PC-3 (cell line): ENCODE measurements around the gene FAM117B. TPM values are rescaled to one million over a fixed set of nuclear protein-coding genes. Genes with fewer than 3 reads are reported as not detected.

Source experiments
- ATAC-seq: fragments of 200-7000 bp; cut with Tn5 transposase; 2 replicates; pipeline ENCODE4 v1.9.1; 2020; ENCODE audit warnings: mild to moderate bottlenecking, moderate library complexity
- BruUV-seq: library from RNA; stranded (reverse); fragments of 400-500 nt; replicated peaks from 2 replicates; lab custom pipeline; 2021; lab: Mats Ljungman, UMichigan
- CTCF ChIA-PET: fragments of 300-600 bp; sonication (Branson Sonifier 250); formaldehyde crosslinking; loops from one replicate; lab custom pipeline; 2022; ENCODE audit warnings: antibody characterized with exemption; lab: Charles Lee
- POLR2A ChIA-PET: fragments of 300-600 bp; sonication (Branson Sonifier 250); formaldehyde crosslinking; loops from one replicate; lab custom pipeline; 2022; ENCODE audit warnings: antibody characterized with exemption; ENCODE audit not compliant: unreplicated experiment; lab: Charles Lee
- DNase-seq: peaks from one replicate; pipeline ENCODE4 v3.0.0-alpha.2; 2015
- H2AFZ ChIP-seq: fragments of 300-600 bp; sonication (generic); 2 replicates; pipeline ENCODE4 v1.6.0; 2016; ENCODE audit warnings: antibody characterized with exemption, low read length
- H3F3A ChIP-seq: fragments of 300-600 bp; sonication (generic); one replicate; pipeline ENCODE4 v1.6.0; 2017; ENCODE audit warnings: antibody characterized with exemption, low read length, control low read depth, mild to moderate bottlenecking; ENCODE audit not compliant: unreplicated experiment
- H3K27ac ChIP-seq: fragments of 300-600 bp; sonication (generic); 2 replicates; pipeline ENCODE4 v1.5.1; 2016; ENCODE audit warnings: mild to moderate bottlenecking, low read length
- H3K27me3 ChIP-seq: fragments of 300-600 bp; sonication (generic); 2 replicates; pipeline ENCODE4 v1.6.1; 2016; ENCODE audit warnings: low read length, mixed read lengths
- H3K36me3 ChIP-seq: fragments of 300-600 bp; sonication (generic); 2 replicates; pipeline ENCODE4 v1.6.1; 2016; ENCODE audit warnings: low read depth, mixed run types, low read length, mixed read lengths
- H3K4me1 ChIP-seq: fragments of 300-600 bp; sonication (generic); 2 replicates; pipeline ENCODE4 v1.5.1; 2016; ENCODE audit warnings: low read length; ENCODE audit not compliant: insufficient read depth
- H3K4me2 ChIP-seq: fragments of 300-600 bp; sonication (generic); 2 replicates; pipeline ENCODE4 v1.6.0; 2016; ENCODE audit warnings: low read length
- H3K4me3 ChIP-seq: fragments of 300-600 bp; sonication (generic); 2 replicates; pipeline ENCODE4 v1.5.1; 2016; ENCODE audit warnings: mild to moderate bottlenecking, low read length, mixed read lengths
- H3K79me2 ChIP-seq: fragments of 300-600 bp; sonication (generic); 2 replicates; pipeline ENCODE4 v1.6.1; 2017; ENCODE audit warnings: low read length, mixed read lengths
- H3K9ac ChIP-seq: fragments of 300-600 bp; sonication (generic); 2 replicates; pipeline ENCODE4 v1.6.0; 2016; ENCODE audit warnings: mild to moderate bottlenecking, low read length
- H3K9me2 ChIP-seq: fragments of 300-600 bp; sonication (generic); replicated peaks from 2 replicates; pipeline ENCODE4 v1.6.1; 2016; ENCODE audit warnings: mixed run types, low read length, mixed read lengths
- H3K9me3 ChIP-seq: fragments of 300-600 bp; sonication (generic); 2 replicates; pipeline ENCODE4 v1.6.1; 2016; ENCODE audit warnings: low read length, mixed read lengths
- H4K20me1 ChIP-seq: fragments of 300-600 bp; sonication (generic); 2 replicates; pipeline ENCODE4 v1.6.1; 2016; ENCODE audit warnings: low read length, mixed read lengths
- CTCF ChIP-seq: fragments of 300-600 bp; sonication (generic); conservative IDR thresholded peaks from 2 replicates; pipeline ENCODE4 v1.5.1; 2017; ENCODE audit warnings: antibody characterized with exemption, low read depth, mild to moderate bottlenecking, low read length
- EZH2 ChIP-seq: fragments of 300-600 bp; sonication (generic); IDR thresholded peaks from one replicate; pipeline ENCODE4 v1.6.1; 2017; ENCODE audit warnings: antibody characterized with exemption, mild to moderate bottlenecking, low read length; ENCODE audit not compliant: unreplicated experiment
- EZH2phosphoT487 ChIP-seq: fragments of 300-600 bp; sonication (generic); IDR thresholded peaks from 2 replicates; pipeline ENCODE4 v1.6.1; 2018; ENCODE audit warnings: mild to moderate bottlenecking, antibody characterized with exemption, low read length, borderline replicate concordance
- intact Hi-C: fragments of 100-400 bp; cut with micrococcal nuclease; formaldehyde crosslinking; loops from 2 replicates; pipeline ENCODE4 v1.9.0; 2023
- total RNA-seq: library from RNA; depleted of rRNA; stranded (reverse); fragments of >200 nt; gene quantifications from 2 replicates; pipeline ENCODE4 v1.2.3, GENCODE V29; 2014

FAM117B gene
- total RNA-seq, 1 experiment from 2014 or later, result 2.2 TPM

GRCh38 chr2:202690321-202690900 lies 55.6 kb downstream of the FAM117B start:
- POLR2A ChIA-PET, result no interaction called here
- H3K9me3 ChIP-seq, result no peaks in the 10 kb centered on the region
- no peaks in the 10 kb centered on the region for H4K20me1 ChIP-seq
- CTCF ChIA-PET, result no interaction called here
- H3K9me2 ChIP-seq, result no peaks in the 10 kb centered on the region
- BruUV-seq, result no TSS peak
- no peak for DNase-seq
- no peak overlapping the region for H3K4me3 ChIP-seq
- H3K4me1 ChIP-seq, result peaks cover 9% of the 10 kb centered on the region
- ATAC-seq, result no peak
- no peaks in the 10 kb centered on the region for H3K27me3 ChIP-seq
- no peak overlapping the region for H3K27ac ChIP-seq
- H2AFZ ChIP-seq, result no peak overlapping the region
- no peak overlapping the region for H3K9ac ChIP-seq
- intact Hi-C loops, result no loop called here
- H3K4me2 ChIP-seq, result no peak overlapping the region
- H3K79me2 ChIP-seq, result no peaks in the 10 kb centered on the region
- no peaks in the 10 kb centered on the region for H3K36me3 ChIP-seq
- TF ChIP-seq EZH2 (no peak), CTCF (no peak), EZH2phosphoT487 (no peak)
- no peaks in the 10 kb centered on the region for H3F3A ChIP-seq

GRCh38 chr2:202693503-202693902 lies 58.7 kb downstream of the FAM117B start:
- ChIA-PET CTCF (no interaction called here), POLR2A (no interaction called here)
- Histone ChIP-seq H3K9ac (no peak overlapping the region), H2AFZ (no peak overlapping the region), H3K79me2 (no peaks in the 10 kb centered on the region), H3K36me3 (no peaks in the 10 kb centered on the region), H3K27me3 (no peaks in the 10 kb centered on the region), H3K4me3 (no peak overlapping the region), H3K4me2 (no peak overlapping the region), H3K9me3 (no peaks in the 10 kb centered on the region), H3F3A (no peaks in the 10 kb centered on the region), H3K27ac (no peak overlapping the region), H3K4me1 (no peaks in the 10 kb centered on the region), H3K9me2 (no peaks in the 10 kb centered on the region), H4K20me1 (no peaks in the 10 kb centered on the region)
- intact Hi-C loops, result no loop called here
- TF ChIP-seq EZH2phosphoT487 (no peak), CTCF (no peak), EZH2 (no peak)
- DNase-seq (no peak), ATAC-seq (no peak)
- no TSS peak for BruUV-seq

- ChIA-PET CTCF (no interaction called here), POLR2A (no interaction called here)
- Histone ChIP-seq H3K9me3 (no peaks in the 10 kb centered on the region), H3K36me3 (no peaks in the 10 kb centered on the region), H3K9me2 (no peaks in the 10 kb centered on the region), H3K9ac (no peak overlapping the region), H4K20me1 (no peaks in the 10 kb centered on the region), H3K27me3 (no peaks in the 10 kb centered on the region), H2AFZ (no peak overlapping the region), H3K79me2 (no peaks in the 10 kb centered on the region), H3K4me1 (no peaks in the 10 kb centered on the region), H3F3A (no peaks in the 10 kb centered on the region), H3K27ac (no peak overlapping the region), H3K4me3 (no peak overlapping the region), H3K4me2 (no peak overlapping the region)
- ATAC-seq (no peak), DNase-seq (no peak)
- BruUV-seq, result no TSS peak
- TF ChIP-seq EZH2, result no peak
- no peak for TF ChIP-seq EZH2phosphoT487
- TF ChIP-seq CTCF, result no peak
- intact Hi-C loops, result no loop called here
Observed at GRCh38 chr2:202695166-202695565, 60.4 kb downstream of the FAM117B start.
